ENCODE data around the gene AOX1.
"Not testable (repeated sequence)": the region's sequence is repeated elsewhere in the genome, so short reads cannot be mapped to it uniquely, and the experiment has no call there.

Gene AOX1

DNA sequence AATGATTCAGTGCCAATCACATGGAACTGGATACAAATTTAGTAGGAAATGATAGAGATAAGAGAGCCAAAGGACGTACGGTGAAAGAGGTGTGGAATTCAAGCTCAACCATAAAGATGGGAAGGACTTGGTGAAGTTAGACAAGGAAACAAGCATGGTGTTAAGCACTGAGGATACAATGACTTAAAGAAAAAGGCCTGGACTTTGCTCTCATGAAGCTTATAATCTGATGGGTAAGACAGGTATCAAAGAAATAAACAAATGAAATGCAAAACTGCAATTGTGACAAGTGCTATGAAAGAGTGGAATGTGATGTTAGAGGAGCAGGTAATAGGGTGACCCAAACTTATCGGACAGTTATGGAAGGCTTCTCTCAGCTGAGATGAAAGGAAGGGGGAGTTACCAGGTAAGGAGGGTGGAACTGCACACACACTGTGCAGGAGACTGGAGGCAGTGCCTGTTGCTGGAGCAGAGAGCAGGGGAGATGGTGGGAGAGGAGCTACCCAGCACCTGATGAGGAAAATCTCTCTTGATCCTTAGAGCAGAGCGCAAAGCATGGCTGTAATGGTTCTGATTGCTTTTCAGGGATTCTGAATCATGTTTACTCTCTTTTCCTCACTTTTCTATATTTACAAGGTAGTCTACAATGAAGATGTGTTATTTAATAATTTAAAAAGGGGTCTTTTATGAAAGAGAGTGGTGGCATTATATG, 118.3 kb downstream of the AOX1 start:
- DNase-seq = no peak

DNA sequence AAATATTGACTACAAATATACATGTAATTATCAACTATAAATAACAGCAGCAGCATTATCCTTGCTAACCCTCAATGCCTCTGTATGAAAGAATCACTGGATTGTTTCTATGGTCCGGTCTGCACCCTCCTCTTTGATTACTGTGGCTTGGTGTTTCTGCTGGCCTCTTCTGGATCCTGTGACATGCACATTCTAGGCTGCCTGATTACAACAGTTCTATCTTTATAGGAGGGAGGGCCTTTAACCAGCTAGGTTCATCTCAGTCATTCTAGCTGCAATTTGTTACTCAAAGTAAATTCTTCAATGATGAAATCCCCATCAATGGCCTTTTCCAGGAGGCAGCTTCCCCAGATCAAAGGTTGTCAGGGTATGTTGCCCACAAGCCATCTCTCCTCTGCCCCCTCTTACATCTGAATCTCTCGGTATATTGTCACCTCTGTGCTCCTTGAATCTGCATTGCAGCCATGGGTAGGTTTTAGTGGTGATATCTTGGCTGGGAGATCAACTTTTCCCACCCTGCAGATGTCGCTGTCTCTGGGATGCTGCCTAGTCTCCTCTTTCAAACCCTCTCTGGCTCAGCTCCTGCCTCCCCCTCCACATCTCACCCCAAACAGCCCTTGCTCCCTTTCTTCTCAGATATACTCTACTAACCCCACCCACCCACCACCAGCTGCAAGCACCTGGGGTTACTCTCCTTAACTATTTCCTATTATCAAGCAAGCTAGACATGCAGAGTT, 119.7 kb downstream of the AOX1 start:
- DNase-seq = no peak

DNA sequence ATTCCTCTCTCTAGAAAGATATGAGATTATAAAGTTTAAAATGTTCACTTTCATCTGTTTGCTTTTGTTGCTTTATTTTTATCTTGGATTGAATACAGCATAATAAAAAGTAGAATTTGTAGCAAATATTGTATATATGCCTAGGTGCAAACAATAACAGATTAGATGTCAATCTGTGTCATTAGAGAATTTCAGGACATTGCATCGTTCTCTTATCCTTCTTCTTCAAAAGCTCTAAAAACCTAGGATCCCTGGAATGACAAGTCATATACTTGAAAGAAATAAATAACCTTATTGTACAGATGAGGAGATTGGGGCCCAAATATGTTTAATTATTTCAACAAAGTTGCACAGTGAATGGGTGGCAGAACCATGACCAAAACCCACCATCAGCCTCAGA, 123.1 kb downstream of the AOX1 start:
- no peak for DNase-seq

DNA sequence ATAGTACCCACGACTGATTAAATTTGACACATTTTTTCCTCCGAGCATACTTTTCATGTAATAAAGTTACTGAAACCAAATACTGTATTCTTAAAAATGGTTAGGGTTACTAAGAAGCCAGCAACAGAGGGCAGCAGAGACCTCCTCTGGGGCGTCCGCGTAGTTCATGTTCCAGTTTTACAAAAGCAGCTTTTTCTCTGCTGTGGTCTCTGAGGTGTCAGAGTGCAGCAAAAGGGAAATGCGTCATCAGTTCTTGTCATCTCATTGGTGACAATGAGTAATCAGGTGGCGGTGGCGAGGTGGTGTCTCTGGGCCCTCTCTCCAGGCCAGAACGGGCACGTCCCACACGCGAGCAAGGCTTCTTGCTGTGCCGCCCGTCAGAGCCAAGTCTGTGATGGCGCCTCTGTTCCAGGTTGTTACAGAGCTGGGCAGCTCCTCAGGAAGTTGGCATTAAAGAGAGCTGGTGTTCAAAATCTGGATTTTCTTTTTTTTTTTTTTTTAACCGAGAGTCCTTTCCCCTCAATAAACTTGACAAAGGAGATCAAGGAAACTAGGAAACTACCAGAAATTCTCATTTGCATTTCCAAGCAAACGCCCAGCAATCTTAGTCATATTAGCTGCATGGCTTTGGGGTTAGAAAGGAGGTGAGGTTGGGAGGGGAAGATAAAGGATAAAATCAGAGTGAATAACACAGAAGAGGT, 127.3 kb downstream of the AOX1 start:
- peak; percentile 86 for DNase-seq

DNA sequence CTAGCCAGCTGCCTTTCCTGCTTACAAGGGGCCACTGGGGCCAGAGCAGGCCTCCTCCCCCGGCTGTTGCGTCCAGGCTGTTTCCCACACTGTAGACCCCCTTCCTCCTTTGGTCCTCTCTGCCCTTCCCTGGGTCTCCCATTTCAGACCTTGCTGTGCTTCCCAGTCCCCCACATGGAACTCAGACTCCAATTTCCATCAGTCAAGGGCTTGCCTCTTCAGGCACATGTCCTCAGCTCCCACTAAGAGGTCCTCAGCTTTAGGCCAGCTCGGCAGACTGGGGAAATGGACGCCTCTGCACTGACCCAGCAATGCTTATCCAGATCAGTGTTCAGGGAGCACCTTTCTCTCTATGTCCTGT, 127.9 kb downstream of the AOX1 start:
- DNase-seq = no peak

DNA sequence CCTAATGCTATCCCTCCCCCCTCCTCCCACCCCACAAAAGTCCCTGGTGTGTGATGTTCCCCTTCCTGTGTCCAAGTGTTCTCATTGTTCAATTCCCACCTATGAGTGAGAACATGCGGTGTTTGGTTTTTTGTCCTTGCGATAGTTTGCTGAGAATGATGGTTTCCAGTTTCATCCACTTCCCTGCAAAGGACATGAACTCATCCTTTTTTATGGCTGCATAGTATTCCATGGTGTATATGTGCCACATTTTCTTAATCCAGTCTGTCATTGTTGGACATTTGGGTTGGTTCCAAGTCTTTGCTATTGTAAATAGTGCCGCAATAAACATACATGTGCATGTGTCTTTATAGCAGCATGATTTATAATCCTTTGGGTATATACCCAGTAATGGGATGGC, 129.2 kb downstream of the AOX1 start:
- DNase-seq = not testable (repeated sequence)

DNA sequence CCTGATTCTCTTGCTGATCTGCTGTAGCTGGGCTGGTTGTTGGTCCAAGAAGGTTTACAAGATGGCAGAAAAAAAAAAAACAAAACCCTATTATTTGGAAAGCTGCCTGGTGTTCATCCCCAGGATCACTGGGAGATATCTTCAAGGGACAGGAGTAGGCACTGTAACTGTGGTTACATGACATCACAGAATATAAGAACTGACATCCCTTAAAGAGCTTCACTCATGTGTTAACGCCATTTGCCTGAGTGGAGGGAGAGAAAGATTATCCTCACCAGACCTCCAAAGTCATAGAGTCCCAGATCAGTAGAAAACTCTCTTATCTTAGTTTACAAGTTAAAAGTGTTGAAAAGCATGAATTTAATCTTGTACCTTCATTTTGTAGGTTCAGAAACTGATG, 130.6 kb downstream of the AOX1 start:
- DNase-seq = no peak

Measured in DMS153 (cell line).